HepG2 (cell line): ENCODE measurements around the gene DNAJB11. TPM values are rescaled to one million over a fixed set of nuclear protein-coding genes. Genes with fewer than 3 reads are reported as not detected.

ENCODE experiments used
- ARNT2 ChIP-seq: sonication (generic); formaldehyde crosslinking; IDR thresholded peaks from 2 replicates; pipeline ENCODE4 v1.8.0; 2022; ENCODE audit warnings: mild to moderate bottlenecking, low read depth, missing genetic modification reagents, moderate library complexity
- BCL6 ChIP-seq: IDR thresholded peaks from 2 replicates; pipeline ENCODE4 v1.6.1; 2016; ENCODE audit warnings: missing genetic modification reagents, missing compliant biosample characterization
- BHLHE40 ChIP-seq: IDR thresholded peaks from 2 replicates; pipeline ENCODE4 v1.6.1; 2011; ENCODE audit warnings: low read length, improper control_type of control experiment
- MTA1 ChIP-seq: sonication (generic); formaldehyde crosslinking; IDR thresholded peaks from 2 replicates; pipeline ENCODE4 v1.4.0; 2020; ENCODE audit warnings: missing genetic modification reagents, mild to moderate bottlenecking, borderline replicate concordance
- POLR2AphosphoS2 ChIP-seq: IDR thresholded peaks from 2 replicates; pipeline ENCODE4 v1.6.1; 2011; ENCODE audit warnings: low read depth, low read length, improper control_type of control experiment
- RBAK ChIP-seq: sonication (generic); formaldehyde crosslinking; IDR thresholded peaks from 2 replicates; pipeline ENCODE4 v1.5.1; 2020; ENCODE audit warnings: mild to moderate bottlenecking, missing genetic modification reagents
- RBM22 ChIP-seq: fragments of 200-400 bp; formaldehyde crosslinking; optimal IDR thresholded peaks from 2 replicates; pipeline ENCODE3; 2017; ENCODE audit warnings: mild to moderate bottlenecking, low read length, moderate library complexity
- REL ChIP-seq: sonication (generic); formaldehyde crosslinking; conservative IDR thresholded peaks from 2 replicates; pipeline ENCODE4 v1.8.0; 2022; ENCODE audit warnings: mild to moderate bottlenecking, missing genetic modification reagents, moderate library complexity
- SALL1 ChIP-seq: sonication (generic); formaldehyde crosslinking; IDR thresholded peaks from 2 replicates; pipeline ENCODE4 v1.8.0; 2022; ENCODE audit warnings: mild to moderate bottlenecking, missing genetic modification reagents
- SMC3 ChIP-seq: IDR thresholded peaks from 2 replicates; pipeline ENCODE4 v1.6.1; 2011; ENCODE audit warnings: low read length, improper control_type of control experiment
- SNAI1 ChIP-seq: sonication (generic); formaldehyde crosslinking; IDR thresholded peaks from 2 replicates; pipeline ENCODE4 v1.5.0; 2020; ENCODE audit warnings: mild to moderate bottlenecking, missing genetic modification reagents, borderline replicate concordance
- ZMYM4 ChIP-seq: sonication (generic); formaldehyde crosslinking; IDR thresholded peaks from 2 replicates; pipeline ENCODE4 v1.8.1; 2023; ENCODE audit warnings: mild to moderate bottlenecking, missing genetic modification reagents
- ZNF296 ChIP-seq: sonication (generic); formaldehyde crosslinking; conservative IDR thresholded peaks from 2 replicates; pipeline ENCODE4 v1.5.0; 2020; ENCODE audit warnings: mild to moderate bottlenecking, missing genetic modification reagents
- ZNF3 ChIP-seq: IDR thresholded peaks from 2 replicates; pipeline ENCODE4 v1.7.0; 2017; ENCODE audit warnings: inconsistent platforms
- ZNF33A ChIP-seq: sonication (generic); formaldehyde crosslinking; IDR thresholded peaks from 2 replicates; pipeline ENCODE4 v1.5.1; 2020; ENCODE audit warnings: missing genetic modification reagents, mild to moderate bottlenecking, moderate library complexity, borderline replicate concordance
- ZNF430 ChIP-seq: sonication (generic); formaldehyde crosslinking; IDR thresholded peaks from 2 replicates; pipeline ENCODE4 v1.9.0; 2021; ENCODE audit warnings: mild to moderate bottlenecking, missing genetic modification reagents
- ZNF558 ChIP-seq: sonication (generic); formaldehyde crosslinking; IDR thresholded peaks from 2 replicates; pipeline ENCODE4 v1.9.0; 2022; ENCODE audit warnings: mild to moderate bottlenecking, missing genetic modification reagents, borderline replicate concordance
- ZNF7 ChIP-seq: IDR thresholded peaks from 2 replicates; pipeline ENCODE4 v1.6.1; 2016; ENCODE audit warnings: missing biosample characterization, missing genetic modification reagents
- ZNF788 ChIP-seq: sonication (generic); formaldehyde crosslinking; IDR thresholded peaks from 2 replicates; pipeline ENCODE4 v1.5.0; 2020; ENCODE audit warnings: mild to moderate bottlenecking, missing genetic modification reagents, borderline replicate concordance
- ZZZ3 ChIP-seq: sonication (generic); formaldehyde crosslinking; IDR thresholded peaks from 2 replicates; pipeline ENCODE4 v1.4.0; 2020; ENCODE audit warnings: missing genetic modification reagents, mild to moderate bottlenecking, borderline replicate concordance
- polyA plus RNA-seq, 8 experiments: library from polyadenylated mRNA; depleted of rRNA in 3 of 8; stranded (reverse) in 7 of 8; unstranded in 1 of 8; fragments of >200 nt; fragmentation: Illumina TruSeq in 4 of 8; extraction: Trizol in 4 of 8; gene quantifications; 2 replicates each; pipeline versions ENCODE4 v1.2.1 to v1.2.3, GENCODE V29; 2011 to 2016; ENCODE audit warnings: low read depth in 4 of 8, missing spikeins in 1 of 8, mixed read lengths in 1 of 8; ENCODE audit not compliant: insufficient read depth in 1 of 8
- total RNA-seq, 5 experiments: library from RNA; depleted of rRNA; stranded (reverse); fragments of >200 nt; fragmentation: Illumina TruSeq; extraction: Trizol; gene quantifications; 2 replicates each; pipeline ENCODE4 v1.2.3, GENCODE V29; 2016; ENCODE audit warnings: low read depth in 1 of 5
- TF ChIP-seq, protein P1 (sequence below): sonication (generic); formaldehyde crosslinking; IDR thresholded peaks from 2 replicates; pipeline ENCODE4 v1.8.0; 2022; ENCODE audit warnings: mild to moderate bottlenecking, missing genetic modification reagents, moderate library complexity
- TF ChIP-seq, protein P2 (sequence below): IDR thresholded peaks from 2 replicates; pipeline ENCODE4 v1.6.1; 2012; ENCODE audit warnings: low read depth, low read length, improper control_type of control experiment
- TF ChIP-seq, protein P3 (sequence below): sonication (generic); formaldehyde crosslinking; IDR thresholded peaks from 2 replicates; pipeline ENCODE4 v1.9.0; 2021; ENCODE audit warnings: missing genetic modification reagents, borderline replicate concordance

The DNAJB11 gene
- total and polyA plus RNA-seq, 2 of the 13 experiments (the other 11 are each of a cell fraction or from before 2014, with no cell fraction given), result 41.0 to 132 TPM

DNA sequence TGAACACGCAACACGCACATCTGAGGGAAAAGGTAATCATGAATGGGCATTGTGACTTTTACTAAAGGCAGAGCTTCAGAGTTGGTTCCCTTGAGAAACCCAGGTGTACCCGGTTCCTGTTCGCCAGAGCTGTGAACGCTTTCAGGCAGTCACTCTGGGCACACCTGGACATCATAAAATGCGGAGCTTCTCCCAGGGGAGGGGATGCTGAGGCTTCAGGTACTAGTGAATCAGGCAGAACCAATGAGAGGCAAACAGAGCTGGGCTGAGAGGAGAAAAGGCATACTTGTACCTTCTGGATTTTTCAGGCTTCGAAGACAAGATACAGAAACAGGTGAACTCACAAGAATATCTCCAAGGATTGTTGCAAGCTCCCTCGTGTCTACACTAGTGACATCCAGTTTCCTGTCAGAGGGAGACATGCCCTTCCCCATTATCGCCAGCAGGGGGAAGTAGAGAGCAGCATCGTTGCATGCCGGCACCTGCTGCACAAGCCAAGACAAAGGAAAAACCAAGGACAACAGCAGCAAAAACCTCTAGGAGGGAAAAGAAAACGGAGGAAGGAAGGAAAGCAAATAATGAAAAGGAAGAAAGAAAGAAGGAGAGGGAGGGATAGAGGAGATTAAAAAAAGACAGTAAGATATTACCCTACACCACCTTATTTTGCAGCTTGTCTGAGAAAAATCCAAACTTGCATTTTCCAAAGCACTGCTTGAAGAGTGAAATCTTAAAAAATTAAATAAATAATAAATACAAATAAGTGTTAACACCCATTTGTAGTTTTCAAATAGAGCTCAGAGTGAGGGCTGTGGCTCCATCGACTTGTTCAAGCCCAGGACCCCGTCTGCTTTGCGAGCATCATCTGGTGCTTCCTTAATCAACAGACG, 44.3 kb downstream of the DNAJB11 start (continued):
- TF ChIP-seq, protein P1, sequence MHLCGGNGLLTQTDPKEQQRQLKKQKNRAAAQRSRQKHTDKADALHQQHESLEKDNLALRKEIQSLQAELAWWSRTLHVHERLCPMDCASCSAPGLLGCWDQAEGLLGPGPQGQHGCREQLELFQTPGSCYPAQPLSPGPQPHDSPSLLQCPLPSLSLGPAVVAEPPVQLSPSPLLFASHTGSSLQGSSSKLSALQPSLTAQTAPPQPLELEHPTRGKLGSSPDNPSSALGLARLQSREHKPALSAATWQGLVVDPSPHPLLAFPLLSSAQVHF (CRISPR knock-in tag), result peak; percentile 10; the same call in 1 of the 2 replicates
- TF ChIP-seq BCL6 (CRISPR knock-in tag), result peak; percentile 37; the same call in 1 of the 2 replicates
- TF ChIP-seq RBAK, result no peak
- peak; percentile 49; the same call in 1 of the 2 replicates for TF ChIP-seq ARNT2 (CRISPR knock-in tag)
- TF ChIP-seq RBM22, result peak; percentile 95
- TF ChIP-seq ZNF430, result peak; percentile 68
- peak; percentile 96 for TF ChIP-seq SMC3
- no peak for TF ChIP-seq SNAI1 (CRISPR knock-in tag)
- TF ChIP-seq, protein P2, sequence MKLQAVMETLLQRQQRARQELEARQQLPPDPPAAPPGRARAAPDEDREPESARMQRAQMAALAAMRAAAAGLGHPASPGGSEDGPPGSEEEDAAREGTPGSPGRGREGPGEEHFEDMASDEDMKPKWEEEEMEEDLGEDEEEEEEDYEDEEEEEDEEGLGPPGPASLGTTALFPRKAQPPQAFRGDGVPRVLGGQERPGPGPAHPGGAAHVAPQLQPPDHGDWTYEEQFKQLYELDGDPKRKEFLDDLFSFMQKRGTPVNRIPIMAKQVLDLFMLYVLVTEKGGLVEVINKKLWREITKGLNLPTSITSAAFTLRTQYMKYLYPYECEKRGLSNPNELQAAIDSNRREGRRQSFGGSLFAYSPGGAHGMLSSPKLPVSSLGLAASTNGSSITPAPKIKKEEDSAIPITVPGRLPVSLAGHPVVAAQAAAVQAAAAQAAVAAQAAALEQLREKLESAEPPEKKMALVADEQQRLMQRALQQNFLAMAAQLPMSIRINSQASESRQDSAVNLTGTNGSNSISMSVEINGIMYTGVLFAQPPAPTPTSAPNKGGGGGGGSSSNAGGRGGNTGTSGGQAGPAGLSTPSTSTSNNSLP, result peak; percentile 53; the same call in 1 of the 2 replicates
- TF ChIP-seq, protein P3, sequence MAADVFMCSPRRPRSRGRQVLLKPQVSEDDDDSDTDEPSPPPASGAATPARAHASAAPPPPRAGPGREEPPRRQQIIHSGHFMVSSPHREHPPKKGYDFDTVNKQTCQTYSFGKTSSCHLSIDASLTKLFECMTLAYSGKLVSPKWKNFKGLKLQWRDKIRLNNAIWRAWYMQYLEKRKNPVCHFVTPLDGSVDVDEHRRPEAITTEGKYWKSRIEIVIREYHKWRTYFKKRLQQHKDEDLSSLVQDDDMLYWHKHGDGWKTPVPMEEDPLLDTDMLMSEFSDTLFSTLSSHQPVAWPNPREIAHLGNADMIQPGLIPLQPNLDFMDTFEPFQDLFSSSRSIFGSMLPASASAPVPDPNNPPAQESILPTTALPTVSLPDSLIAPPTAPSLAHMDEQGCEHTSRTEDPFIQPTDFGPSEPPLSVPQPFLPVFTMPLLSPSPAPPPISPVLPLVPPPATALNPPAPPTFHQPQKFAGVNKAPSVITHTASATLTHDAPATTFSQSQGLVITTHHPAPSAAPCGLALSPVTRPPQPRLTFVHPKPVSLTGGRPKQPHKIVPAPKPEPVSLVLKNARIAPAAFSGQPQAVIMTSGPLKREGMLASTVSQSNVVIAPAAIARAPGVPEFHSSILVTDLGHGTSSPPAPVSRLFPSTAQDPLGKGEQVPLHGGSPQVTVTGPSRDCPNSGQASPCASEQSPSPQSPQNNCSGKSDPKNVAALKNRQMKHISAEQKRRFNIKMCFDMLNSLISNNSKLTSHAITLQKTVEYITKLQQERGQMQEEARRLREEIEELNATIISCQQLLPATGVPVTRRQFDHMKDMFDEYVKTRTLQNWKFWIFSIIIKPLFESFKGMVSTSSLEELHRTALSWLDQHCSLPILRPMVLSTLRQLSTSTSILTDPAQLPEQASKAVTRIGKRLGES (CRISPR knock-in tag), result no peak
- peak; percentile 23; the same call in 1 of the 2 replicates for TF ChIP-seq ZZZ3 (CRISPR knock-in tag)
- TF ChIP-seq REL (CRISPR knock-in tag), result peak; percentile 83
- peak; percentile 49; the same call in 1 of the 2 replicates for TF ChIP-seq BHLHE40
- no peak for TF ChIP-seq ZNF296 (CRISPR knock-in tag)
- no peak for TF ChIP-seq ZMYM4 (CRISPR knock-in tag)
- TF ChIP-seq ZNF788 (CRISPR knock-in tag), result 0 out of 2 replicates have a peak, but pooled peaks have one; percentile 32
- TF ChIP-seq ZNF558 (CRISPR knock-in tag), result 0 out of 2 replicates have a peak, but pooled peaks have one; percentile 26
- TF ChIP-seq SALL1 (CRISPR knock-in tag), result peak; percentile 64
- TF ChIP-seq POLR2AphosphoS2, result no peak
- TF ChIP-seq MTA1 (CRISPR knock-in tag), result no peak
- no peak for TF ChIP-seq ZNF3 (CRISPR knock-in tag)
- TF ChIP-seq ZNF7, result no peak
- TF ChIP-seq ZNF33A (CRISPR knock-in tag), result no peak
